Ectodermal cell (in vitro differentiated cells): ENCODE data around the gene ZNF787.
A peak's percentile ranks its signal among the peaks of the same experiment; 100 is the strongest.

Experiments
- H3K27ac ChIP-seq: 2 replicates; pipeline ENCODE4 v1.7.0; 2013; ENCODE audit warnings: mild to moderate bottlenecking, low read depth, low read length; ENCODE audit not compliant: insufficient read depth, poor library complexity, severe bottlenecking
- H3K27me3 ChIP-seq: 2 replicates; pipeline ENCODE4 v1.7.0; 2013; ENCODE audit warnings: mild to moderate bottlenecking, low read length; ENCODE audit not compliant: insufficient read depth, control insufficient read depth, poor library complexity, severe bottlenecking
- H3K36me3 ChIP-seq: one replicate; pipeline ENCODE4 v1.7.0; 2013; ENCODE audit warnings: low read length; ENCODE audit not compliant: control insufficient read depth, insufficient read depth
- H3K4me1 ChIP-seq: one replicate; pipeline ENCODE4 v1.7.0; 2013; ENCODE audit warnings: low read length; ENCODE audit not compliant: control insufficient read depth, insufficient read depth
- H3K4me3 ChIP-seq: 2 replicates; pipeline ENCODE4 v1.7.0; 2013; ENCODE audit warnings: low read depth, low read length, control low read depth; ENCODE audit not compliant: insufficient read depth
- H3K9me3 ChIP-seq: 2 replicates; pipeline ENCODE4 v1.7.0; 2013; ENCODE audit warnings: mild to moderate bottlenecking, low read length, moderate library complexity; ENCODE audit not compliant: control insufficient read depth
- WGBS, 2 experiments: methylation state at CpG; one replicate each; pipeline ENCODE4 v1.1.7; 2013; ENCODE audit warnings: missing lambda C conversion rate in 2 of 2; 5-methylcytosine and 5-hydroxymethylcytosine counted together

Gene ZNF787

DNA sequence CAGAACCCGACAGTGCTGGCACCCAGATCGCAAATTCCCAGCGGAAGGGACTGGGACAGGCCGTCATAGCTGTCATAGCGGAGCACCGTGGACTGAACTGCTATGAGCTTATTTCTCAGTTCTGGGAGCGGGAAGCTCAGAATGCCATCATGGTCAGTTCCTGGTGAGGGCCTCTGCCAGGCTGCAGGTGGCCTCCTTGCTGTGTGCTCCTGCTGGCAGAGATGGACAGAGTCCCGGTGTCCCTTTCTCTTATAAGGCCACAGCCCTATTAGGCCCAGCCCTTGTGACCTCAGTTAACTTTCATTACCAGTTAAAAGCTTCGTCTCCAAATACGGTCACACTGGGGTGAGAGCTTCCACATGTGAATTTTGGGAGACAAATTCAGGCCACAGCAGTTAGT lies 24.6 kb upstream of the ZNF787 start:
- peaks cover 17% of the 10 kb centered on the region for H3K36me3 ChIP-seq
- WGBS, 2 experiments, result 94 to 97% methylated on average over 10 of the region's 10 CpGs

GRCh38 chr19:56144831-56145230 lies 23.7 kb upstream of the ZNF787 start:
- H3K4me1 ChIP-seq, result peaks cover 6% of the 10 kb centered on the region
- H3K4me3 ChIP-seq, result no peak overlapping the region
- no peak overlapping the region for H3K27ac ChIP-seq
- H3K36me3 ChIP-seq, result peaks cover 17% of the 10 kb centered on the region
- no peaks in the 10 kb centered on the region for H3K27me3 ChIP-seq
- no peaks in the 10 kb centered on the region for H3K9me3 ChIP-seq
- 95 to 96% methylated on average over 12 of the region's 12 CpGs for WGBS, 2 experiments

More for the DNA sequence above, 24.6 kb upstream of the ZNF787 start:
- Histone ChIP-seq H3K9me3 (no peaks in the 10 kb centered on the region), H3K27me3 (no peaks in the 10 kb centered on the region), H3K27ac (no peak overlapping the region), H3K4me3 (no peak overlapping the region), H3K4me1 (no peaks in the 10 kb centered on the region)

- H3K4me1 ChIP-seq, result peaks cover 8% of the 10 kb centered on the region
- H3K4me3 ChIP-seq, result no peak overlapping the region
- no peaks in the 10 kb centered on the region for H3K27me3 ChIP-seq
- 91 to 95% methylated on average over 6 of the region's 6 CpGs for WGBS, 2 experiments
- peaks cover 17% of the 10 kb centered on the region for H3K36me3 ChIP-seq
- H3K27ac ChIP-seq, result no peak overlapping the region
- H3K9me3 ChIP-seq, result no peaks in the 10 kb centered on the region
These were observed 23.3 kb upstream of the ZNF787 start for GRCh38 chr19:56144376-56144775.

- peaks cover 9% of the 10 kb centered on the region for H3K36me3 ChIP-seq
- no peaks in the 10 kb centered on the region for H3K27me3 ChIP-seq
- 93 to 96% methylated on average over 4 of the region's 4 CpGs for WGBS, 2 experiments
- no peaks in the 10 kb centered on the region for H3K9me3 ChIP-seq
- peaks cover 8% of the 10 kb centered on the region for H3K4me1 ChIP-seq
- no peak overlapping the region for H3K4me3 ChIP-seq
- no peak overlapping the region for H3K27ac ChIP-seq
These were observed 21.9 kb upstream of the ZNF787 start for GRCh38 chr19:56142897-56143434.

DNA sequence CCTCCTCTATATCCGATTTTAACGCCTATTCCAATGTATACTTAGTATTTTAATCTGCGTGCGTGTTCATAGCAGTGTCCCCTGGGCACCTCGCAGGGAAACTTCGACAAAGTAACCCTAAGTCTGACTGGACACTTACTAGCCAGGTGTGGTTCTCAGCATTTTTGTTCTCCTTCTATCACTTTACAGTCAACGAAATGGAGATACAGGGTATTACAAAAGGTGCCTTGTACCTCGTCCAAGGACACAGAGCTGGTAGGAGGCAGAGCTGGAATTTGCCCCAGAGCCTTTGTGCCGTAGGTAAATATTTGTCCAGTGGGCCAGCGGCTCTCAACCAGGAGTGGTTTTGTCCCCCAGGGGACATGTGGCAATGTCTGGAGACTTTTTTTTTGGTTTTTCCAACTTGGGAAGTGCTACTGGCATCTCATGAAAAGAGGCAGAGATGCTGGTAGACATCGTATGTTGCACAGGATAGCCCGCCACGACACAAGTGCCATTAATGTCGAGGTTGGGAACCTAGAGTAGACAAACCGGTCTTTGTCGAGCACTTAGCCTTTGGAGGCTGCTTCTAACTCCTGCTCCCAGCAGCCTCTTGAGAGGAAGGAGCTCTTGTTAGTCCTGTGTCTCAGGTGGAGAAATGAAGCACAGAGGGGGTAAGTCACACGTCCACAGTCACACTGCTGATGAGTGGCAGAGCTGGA lies 21.1 kb upstream of the ZNF787 start:
- H3K4me1 ChIP-seq, result peaks cover 8% of the 10 kb centered on the region
- 89% methylated on average over 17 of the region's 17 CpGs for WGBS, 2 experiments
- no peaks in the 10 kb centered on the region for H3K27me3 ChIP-seq
- peak overlapping the region; percentile 50 for H3K4me3 ChIP-seq
- H3K9me3 ChIP-seq, result no peaks in the 10 kb centered on the region
- H3K36me3 ChIP-seq, result peaks cover 2% of the 10 kb centered on the region
- H3K27ac ChIP-seq, result no peak overlapping the region

DNA sequence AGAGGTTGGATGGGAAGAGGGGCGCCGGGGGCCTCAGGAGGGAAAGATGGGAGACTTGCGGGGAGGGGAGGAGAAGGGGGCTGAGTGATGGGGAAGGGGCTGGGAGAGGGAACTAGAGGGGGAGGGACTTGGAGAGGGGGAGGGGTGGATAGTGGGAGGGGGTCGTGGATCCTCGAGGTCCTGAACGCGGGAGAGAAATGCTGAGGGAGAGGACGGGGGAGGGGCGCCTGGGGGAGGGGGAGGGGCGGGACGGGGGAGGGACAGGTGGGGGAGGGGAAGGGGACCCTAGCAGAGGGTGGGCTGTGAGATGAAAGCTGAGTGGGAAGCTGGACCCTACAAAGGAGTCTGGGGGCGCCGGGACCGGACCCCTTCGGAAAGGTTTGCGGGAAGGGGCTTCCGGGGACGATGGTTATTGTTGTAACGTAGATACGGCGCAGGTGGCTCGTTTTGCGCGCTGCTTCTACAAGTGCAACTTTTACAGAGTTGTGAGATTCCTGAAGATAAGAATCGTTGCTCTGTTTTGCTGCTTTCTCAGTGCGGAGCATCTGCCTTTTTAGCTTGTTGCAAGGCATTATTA lies 20.4 kb upstream of the ZNF787 start:
- H3K9me3 ChIP-seq, result no peaks in the 10 kb centered on the region
- H3K36me3 ChIP-seq, result no peaks in the 10 kb centered on the region
- 34 to 36% methylated on average over 18 to 20 of the region's 26 CpGs for WGBS, 2 experiments
- no peaks in the 10 kb centered on the region for H3K27me3 ChIP-seq
- H3K4me1 ChIP-seq, result peaks cover 8% of the 10 kb centered on the region
- no peak overlapping the region for H3K27ac ChIP-seq
- H3K4me3 ChIP-seq, result peak overlapping the region; percentile 50

DNA sequence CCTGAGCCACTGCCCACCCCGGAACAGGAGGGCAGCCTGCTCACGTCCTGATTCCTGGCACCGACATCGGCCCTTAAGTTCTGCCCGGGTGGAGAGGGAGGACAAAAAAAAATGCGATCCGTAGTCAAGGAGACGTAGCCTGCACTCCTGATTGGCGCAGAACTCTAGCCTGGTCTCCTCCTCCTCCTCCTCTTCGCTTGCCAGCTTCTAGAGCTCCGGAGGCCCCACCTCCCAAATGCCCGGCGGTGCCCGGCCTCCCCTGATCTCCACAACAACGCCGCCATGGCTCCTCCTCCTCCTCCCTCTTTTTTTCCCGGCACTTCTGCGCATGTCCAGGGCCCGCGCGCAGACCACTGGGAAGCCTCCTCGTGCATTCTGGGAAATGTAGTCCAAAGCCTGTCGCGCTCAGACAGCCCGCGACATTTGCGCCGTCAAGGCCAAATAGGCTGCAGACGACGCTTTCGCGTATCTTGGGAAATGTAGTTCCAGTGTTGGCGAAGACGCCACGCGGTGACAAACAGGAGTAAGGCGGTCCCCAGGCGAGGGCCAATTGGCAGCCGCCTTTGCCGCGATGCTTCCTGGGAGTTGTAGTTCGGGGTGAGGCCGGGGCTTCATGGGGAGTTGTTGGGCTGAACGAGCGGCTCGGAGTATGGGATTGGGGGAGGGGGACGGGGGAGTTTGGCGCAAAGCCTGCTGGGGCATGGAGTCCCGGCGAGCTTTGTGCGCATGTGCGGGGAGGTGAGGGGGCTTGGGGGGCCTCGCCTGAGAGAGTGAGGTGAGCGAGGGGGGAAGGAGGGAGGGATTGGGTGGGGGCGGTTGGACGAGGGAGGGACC lies 19.7 kb upstream of the ZNF787 start, which contains the start of gene ZNF444:
ZNF444 (plus strand) TSS at position 705 of the 834 bp plus-strand sequence. CDS start 5,625 bp downstream, outside the sequence.
- 0% methylated on average over 56 of the region's 56 CpGs for WGBS, 2 experiments
- Histone ChIP-seq H3K9me3 (no peaks in the 10 kb centered on the region), H3K27me3 (no peaks in the 10 kb centered on the region), H3K4me3 (peak within 1 kb of the TSS; percentile 62), H3K4me1 (peaks cover 8% of the 10 kb centered on the region), H3K36me3 (no peaks in the 10 kb centered on the region), H3K27ac (peak within 1 kb of the TSS; percentile 77)

GRCh38 chr19:56139847-56140582 lies 18.9 kb upstream of the ZNF787 start:
- no peaks in the 10 kb centered on the region for H3K9me3 ChIP-seq
- H3K27ac ChIP-seq, result peak overlapping the region; percentile 77
- WGBS, 2 experiments, result 51 to 52% methylated on average over 22 of the region's 22 CpGs
- H3K36me3 ChIP-seq, result no peaks in the 10 kb centered on the region
- H3K4me3 ChIP-seq, result peak overlapping the region; percentile 62
- H3K27me3 ChIP-seq, result no peaks in the 10 kb centered on the region
- H3K4me1 ChIP-seq, result peaks cover 8% of the 10 kb centered on the region

- no peak overlapping the region for H3K27ac ChIP-seq
- peaks cover 8% of the 10 kb centered on the region for H3K4me1 ChIP-seq
- WGBS, 2 experiments, result 89 to 92% methylated on average over 3 of the region's 3 CpGs
- H3K9me3 ChIP-seq, result no peaks in the 10 kb centered on the region
- no peaks in the 10 kb centered on the region for H3K27me3 ChIP-seq
- H3K36me3 ChIP-seq, result no peaks in the 10 kb centered on the region
- H3K4me3 ChIP-seq, result no peak overlapping the region
These were observed 17.0 kb upstream of the ZNF787 start for GRCh38 chr19:56138069-56138468.
